Thoracic aorta (tissue), 2 donors: ENCODE results near the gene SLC45A3. TPM values are rescaled to one million over a fixed set of nuclear protein-coding genes. Genes with fewer than 3 reads are reported as not detected.

Experiments
- ATAC-seq: fragments of 150-250 bp; one replicate; pipeline ENCODE4 v1.8.0; 2017; ENCODE audit warnings: low read depth; ENCODE audit not compliant: insufficient number of reproducible peaks, low FRiP score
- DNase-seq: peaks from one replicate; pipeline ENCODE4 v3.0.0-alpha.2; 2020; ENCODE audit warnings: low spot score
- H3K27ac ChIP-seq, 2 donors: fragments of 200-600 bp; sonication (generic); 1 replicate in 1 of 2; 2 replicates in 1 of 2; pipeline ENCODE4 v1.5.1; 2016; ENCODE audit warnings: mild to moderate bottlenecking in 2 of 2, moderate library complexity in 2 of 2
- H3K27me3 ChIP-seq: fragments of 200-600 bp; sonication (generic); replicated peaks from 2 replicates; pipeline ENCODE4 v1.6.0; 2016; ENCODE audit warnings: mild to moderate bottlenecking; ENCODE audit not compliant: insufficient read depth
- H3K36me3 ChIP-seq: fragments of 200-600 bp; sonication (generic); one replicate; pipeline ENCODE4 v1.5.1; 2016
- H3K4me1 ChIP-seq, 2 donors: fragments of 200-600 bp; sonication (generic); 1 replicate in 1 of 2; 2 replicates in 1 of 2; pipeline versions ENCODE4 v1.5.1 to v1.6.0; 2016; ENCODE audit warnings: low read depth in 2 of 2, mild to moderate bottlenecking in 1 of 2; ENCODE audit not compliant: control insufficient read depth in 1 of 2
- H3K4me3 ChIP-seq: fragments of 200-600 bp; sonication (generic); 2 replicates; pipeline ENCODE4 v1.5.1; 2016; ENCODE audit warnings: mild to moderate bottlenecking
- H3K9me3 ChIP-seq: fragments of 200-600 bp; sonication (generic); 2 replicates; pipeline ENCODE4 v1.5.1; 2016
- CTCF ChIP-seq: fragments of 200-600 bp; sonication (generic); IDR thresholded peaks from one replicate; pipeline ENCODE4 v1.5.1; 2019; ENCODE audit warnings: antibody characterized with exemption
- total RNA-seq, 2 donors: library from RNA; depleted of rRNA; stranded (reverse); fragments of >200 nt; gene quantifications; one replicate each; pipeline versions ENCODE4 v1.1.0 to v1.2.3, GENCODE V29; 2016

Gene SLC45A3
- total RNA-seq, 2 donors from 2014 or later: 5.3 to 8.3 TPM

- no peaks in the 10 kb centered on the region for H3K27me3 ChIP-seq
- no peak for DNase-seq
- H3K4me3 ChIP-seq: no peak overlapping the region
- no peak overlapping the region for H3K27ac ChIP-seq
- peaks cover 5 to 20% of the 10 kb centered on the region in 2 donors for H3K4me1 ChIP-seq
- H3K9me3 ChIP-seq: no peaks in the 10 kb centered on the region
- ATAC-seq: no peak
- no peaks in the 10 kb centered on the region for H3K36me3 ChIP-seq
- TF ChIP-seq CTCF: no peak
Measured at GRCh38 chr1:205660361-205660760, 19.9 kb downstream of the SLC45A3 start.

- peak; percentile 90 for TF ChIP-seq CTCF
- Histone ChIP-seq H3K4me3 (no peak overlapping the region), H3K27me3 (no peaks in the 10 kb centered on the region), H3K27ac (no peak overlapping the region), H3K9me3 (no peaks in the 10 kb centered on the region), H3K36me3 (no peaks in the 10 kb centered on the region), H3K4me1 (peaks cover 0 to 8% of the 10 kb centered on the region in 2 donors)
- DNase-seq (peak; percentile 37), ATAC-seq (no peak)
Measured at GRCh38 chr1:205658943-205659581, 21.2 kb downstream of the SLC45A3 start.

- Histone ChIP-seq H3K27me3 (no peaks in the 10 kb centered on the region), H3K4me3 (no peak overlapping the region), H3K4me1 (peaks cover 0 to 8% of the 10 kb centered on the region in 2 donors), H3K9me3 (no peaks in the 10 kb centered on the region), H3K27ac (no peak overlapping the region), H3K36me3 (no peaks in the 10 kb centered on the region)
- DNase-seq (no peak), ATAC-seq (no peak)
- no peak for TF ChIP-seq CTCF
Measured at GRCh38 chr1:205656236-205656635, 24.1 kb downstream of the SLC45A3 start.

GRCh38 chr1:205652984-205653383 lies 27.3 kb downstream of the SLC45A3 start:
- ATAC-seq: no peak
- TF ChIP-seq CTCF: no peak
- no peak overlapping the region for H3K27ac ChIP-seq

GRCh38 chr1:205650241-205650640 lies 30.1 kb downstream of the SLC45A3 start:
- no peak for ATAC-seq
- no peak overlapping the region for H3K4me3 ChIP-seq

More at GRCh38 chr1:205652984-205653383, 27.3 kb downstream of the SLC45A3 start:
- Histone ChIP-seq H3K9me3 (no peaks in the 10 kb centered on the region), H3K4me3 (no peak overlapping the region), H3K36me3 (no peaks in the 10 kb centered on the region), H3K4me1 (no peaks in the 10 kb centered on the region), H3K27me3 (no peaks in the 10 kb centered on the region)
- DNase-seq: no peak

More at GRCh38 chr1:205650241-205650640, 30.1 kb downstream of the SLC45A3 start:
- H3K27me3 ChIP-seq: no peaks in the 10 kb centered on the region
- no peak for DNase-seq
- H3K9me3 ChIP-seq: no peaks in the 10 kb centered on the region
- no peak overlapping the region for H3K27ac ChIP-seq
- H3K4me1 ChIP-seq: no peaks in the 10 kb centered on the region
- H3K36me3 ChIP-seq: no peaks in the 10 kb centered on the region
- TF ChIP-seq CTCF: no peak
